DOHH2 (cell line): ENCODE results near the gene FOSL2.

ENCODE experiments used
- EZH2phosphoT487 ChIP-seq: fragments of 200-600 bp; sonication (generic); IDR thresholded peaks from 2 replicates; pipeline ENCODE4 v1.6.1; 2017; ENCODE audit warnings: borderline replicate concordance, mild to moderate bottlenecking, antibody characterized with exemption, low read length, moderate library complexity, mixed read lengths
- TF ChIP-seq, protein P1 (sequence below): fragments of 200-600 bp; sonication (generic); IDR thresholded peaks from one replicate; pipeline ENCODE4 v1.5.1; 2014; ENCODE audit warnings: antibody characterized with exemption, mild to moderate bottlenecking, low read depth, low read length; ENCODE audit not compliant: poor library complexity, severe bottlenecking

DNA sequence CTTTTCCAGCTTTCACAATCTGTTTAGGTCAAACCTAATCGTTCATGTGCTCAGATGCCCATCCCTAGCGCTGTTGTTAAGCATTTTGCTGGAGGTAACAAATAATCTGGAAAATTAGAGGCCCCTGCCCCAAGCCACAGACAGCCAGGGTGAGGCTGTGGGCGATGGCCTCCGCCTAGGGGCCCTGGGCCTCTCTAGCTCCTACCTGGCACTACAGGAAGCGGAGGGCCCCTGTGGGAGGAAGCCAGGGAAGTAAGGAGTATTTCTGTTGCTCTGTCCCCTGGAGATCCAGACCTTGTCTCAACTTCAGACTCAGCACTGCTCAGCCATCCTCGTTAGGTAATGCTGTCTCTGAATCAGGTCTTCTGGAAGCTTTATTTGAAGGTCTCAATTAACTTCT, 12.4 kb upstream of the FOSL2 start:
- TF ChIP-seq, protein P1, sequence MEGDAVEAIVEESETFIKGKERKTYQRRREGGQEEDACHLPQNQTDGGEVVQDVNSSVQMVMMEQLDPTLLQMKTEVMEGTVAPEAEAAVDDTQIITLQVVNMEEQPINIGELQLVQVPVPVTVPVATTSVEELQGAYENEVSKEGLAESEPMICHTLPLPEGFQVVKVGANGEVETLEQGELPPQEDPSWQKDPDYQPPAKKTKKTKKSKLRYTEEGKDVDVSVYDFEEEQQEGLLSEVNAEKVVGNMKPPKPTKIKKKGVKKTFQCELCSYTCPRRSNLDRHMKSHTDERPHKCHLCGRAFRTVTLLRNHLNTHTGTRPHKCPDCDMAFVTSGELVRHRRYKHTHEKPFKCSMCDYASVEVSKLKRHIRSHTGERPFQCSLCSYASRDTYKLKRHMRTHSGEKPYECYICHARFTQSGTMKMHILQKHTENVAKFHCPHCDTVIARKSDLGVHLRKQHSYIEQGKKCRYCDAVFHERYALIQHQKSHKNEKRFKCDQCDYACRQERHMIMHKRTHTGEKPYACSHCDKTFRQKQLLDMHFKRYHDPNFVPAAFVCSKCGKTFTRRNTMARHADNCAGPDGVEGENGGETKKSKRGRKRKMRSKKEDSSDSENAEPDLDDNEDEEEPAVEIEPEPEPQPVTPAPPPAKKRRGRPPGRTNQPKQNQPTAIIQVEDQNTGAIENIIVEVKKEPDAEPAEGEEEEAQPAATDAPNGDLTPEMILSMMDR = no peak
- no peak for TF ChIP-seq EZH2phosphoT487
